Uterus (tissue), 4 donors: ENCODE results near the gene ANKUB1. TPM values are rescaled to one million over a fixed set of nuclear protein-coding genes. Genes with fewer than 3 reads are reported as not detected.

ENCODE experiments used
- DNase-seq, 2 donors: peaks; one replicate each; pipeline ENCODE4 v3.0.0-alpha.2; 2019 to 2020
- H3K27ac ChIP-seq, 2 donors: fragments of 200-600 bp; sonication (generic); 1 replicate in 1 of 2; 2 replicates in 1 of 2; pipeline ENCODE4 v1.5.1; 2016 to 2018
- H3K27me3 ChIP-seq, 2 donors: fragments of 200-600 bp; sonication (generic); one replicate each; pipeline ENCODE4 v1.5.1; 2018 to 2019; ENCODE audit warnings: control low read depth in 1 of 2
- H3K36me3 ChIP-seq, 2 donors: fragments of 200-600 bp; sonication (generic); one replicate each; pipeline ENCODE4 v1.5.1; 2019; ENCODE audit warnings: control low read depth in 1 of 2
- H3K4me1 ChIP-seq, 2 donors: fragments of 200-600 bp; sonication (generic); one replicate each; pipeline ENCODE4 v1.5.1; 2018 to 2019; ENCODE audit warnings: control low read depth in 1 of 2
- H3K4me3 ChIP-seq, 2 donors: fragments of 200-600 bp; sonication (generic); 1 replicate in 1 of 2; 2 replicates in 1 of 2; pipeline ENCODE4 v1.5.1; 2018 to 2019; ENCODE audit warnings: mild to moderate bottlenecking in 1 of 2
- H3K9me3 ChIP-seq, 2 donors: fragments of 200-600 bp; sonication (generic); one replicate each; pipeline ENCODE4 v1.5.1; 2019; ENCODE audit warnings: control low read depth in 1 of 2
- POLR2A ChIP-seq, 2 donors: fragments of 450-650 bp; IDR thresholded peaks; one replicate each; pipeline ENCODE4 v1.6.1; 2016; ENCODE audit warnings: antibody characterized with exemption in 2 of 2, mild to moderate bottlenecking in 1 of 2, moderate library complexity in 1 of 2
- intact Hi-C: fragments of 100-400 bp; cut with DNase I; formaldehyde crosslinking; loops from one replicate; pipeline ENCODE4 v1.15.1; 2023; ENCODE audit warnings: low total_unique reads
- total RNA-seq, 4 donors: library from RNA; depleted of rRNA in 3 of 4; stranded (reverse); fragments of >200 nt in 3 of 4; gene quantifications; one replicate each; pipeline versions ENCODE4 v1.1.0 to v1.2.4, GENCODE V29; 2014 to 2023
- TF ChIP-seq, protein P1 (sequence below), 4 experiments: fragments of 200-600 bp in 2 of 4; fragments of 450-650 bp in 2 of 4; sonication (generic) in 2 of 4; IDR thresholded peaks; one replicate each; pipeline ENCODE4 v1.5.1; 2016 to 2019; ENCODE audit warnings: antibody characterized with exemption in 4 of 4, mild to moderate bottlenecking in 2 of 4, moderate library complexity in 1 of 4
- donor health status: DM: yes; HTN: yes; CAD: no.

ANKUB1 gene
- total RNA-seq, 4 donors from 2014 or later: 0.51 to 1.0 TPM; not detected in 2

- H3K9me3 ChIP-seq: no peaks in the 10 kb centered on the region
Measured at GRCh38 chr3:149800693-149801092, 8.3 kb upstream of the ANKUB1 start.

GRCh38 chr3:149796026-149796425 is 3.7 kb upstream of the ANKUB1 start:
- TF ChIP-seq, protein P1, sequence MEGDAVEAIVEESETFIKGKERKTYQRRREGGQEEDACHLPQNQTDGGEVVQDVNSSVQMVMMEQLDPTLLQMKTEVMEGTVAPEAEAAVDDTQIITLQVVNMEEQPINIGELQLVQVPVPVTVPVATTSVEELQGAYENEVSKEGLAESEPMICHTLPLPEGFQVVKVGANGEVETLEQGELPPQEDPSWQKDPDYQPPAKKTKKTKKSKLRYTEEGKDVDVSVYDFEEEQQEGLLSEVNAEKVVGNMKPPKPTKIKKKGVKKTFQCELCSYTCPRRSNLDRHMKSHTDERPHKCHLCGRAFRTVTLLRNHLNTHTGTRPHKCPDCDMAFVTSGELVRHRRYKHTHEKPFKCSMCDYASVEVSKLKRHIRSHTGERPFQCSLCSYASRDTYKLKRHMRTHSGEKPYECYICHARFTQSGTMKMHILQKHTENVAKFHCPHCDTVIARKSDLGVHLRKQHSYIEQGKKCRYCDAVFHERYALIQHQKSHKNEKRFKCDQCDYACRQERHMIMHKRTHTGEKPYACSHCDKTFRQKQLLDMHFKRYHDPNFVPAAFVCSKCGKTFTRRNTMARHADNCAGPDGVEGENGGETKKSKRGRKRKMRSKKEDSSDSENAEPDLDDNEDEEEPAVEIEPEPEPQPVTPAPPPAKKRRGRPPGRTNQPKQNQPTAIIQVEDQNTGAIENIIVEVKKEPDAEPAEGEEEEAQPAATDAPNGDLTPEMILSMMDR (IDR thresholded peaks at IDR 0.05): no peak
- TF ChIP-seq POLR2A (IDR thresholded peaks at IDR 0.05): no peak
- H3K4me3 ChIP-seq: no peak overlapping the region
- intact Hi-C loops: no loop called here
- no peaks in the 10 kb centered on the region for H3K4me1 ChIP-seq
- no peak for DNase-seq
- H3K9me3 ChIP-seq: no peaks in the 10 kb centered on the region
- no peaks in the 10 kb centered on the region for H3K36me3 ChIP-seq
- H3K27ac ChIP-seq: no peak overlapping the region
- no peaks in the 10 kb centered on the region for H3K27me3 ChIP-seq

More at GRCh38 chr3:149800693-149801092, 8.3 kb upstream of the ANKUB1 start:
- no peaks in the 10 kb centered on the region for H3K27me3 ChIP-seq
- H3K36me3 ChIP-seq: no peaks in the 10 kb centered on the region
- DNase-seq: no peak
- no peak for TF ChIP-seq POLR2A (IDR thresholded peaks at IDR 0.05)
- TF ChIP-seq, protein P1 (IDR thresholded peaks at IDR 0.05): no peak
- no peak overlapping the region for H3K4me3 ChIP-seq
- intact Hi-C loops: no loop called here
- H3K27ac ChIP-seq: no peak overlapping the region
- H3K4me1 ChIP-seq: no peaks in the 10 kb centered on the region

GRCh38 chr3:149790698-149791097 is 1.7 kb downstream of the ANKUB1 start:
- Histone ChIP-seq H3K27me3 (no peaks in the 10 kb centered on the region), H3K4me1 (no peaks in the 10 kb centered on the region), H3K4me3 (no peak overlapping the region), H3K36me3 (no peaks in the 10 kb centered on the region), H3K27ac (no peak overlapping the region), H3K9me3 (no peaks in the 10 kb centered on the region)
- no peak for TF ChIP-seq POLR2A (IDR thresholded peaks at IDR 0.05)
- TF ChIP-seq, protein P1 (IDR thresholded peaks at IDR 0.05): no peak
- no peak for DNase-seq
- intact Hi-C loops: no loop called here

DNA sequence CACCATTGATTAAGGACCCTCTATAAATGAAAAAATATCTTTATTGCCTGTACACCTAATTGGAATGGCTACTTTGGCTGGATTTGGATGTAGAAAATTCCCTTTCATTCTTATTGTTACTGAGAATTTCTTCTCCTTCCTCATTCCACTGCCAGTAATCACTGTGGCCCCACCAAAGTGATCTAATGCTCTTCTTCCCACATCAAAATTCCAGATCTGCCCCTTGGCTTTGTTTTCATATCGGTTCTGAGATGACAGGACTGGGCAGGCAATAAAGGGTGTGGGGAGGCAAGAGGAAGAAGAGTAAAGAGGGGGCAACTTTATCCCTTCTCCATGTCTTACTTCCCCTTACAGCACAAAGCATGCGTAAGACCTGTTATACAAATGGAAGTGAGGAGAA is 2.1 kb downstream of the ANKUB1 start:
- Histone ChIP-seq H3K27me3 (no peaks in the 10 kb centered on the region), H3K36me3 (no peaks in the 10 kb centered on the region), H3K4me1 (no peaks in the 10 kb centered on the region), H3K4me3 (no peak overlapping the region), H3K9me3 (no peaks in the 10 kb centered on the region), H3K27ac (no peak overlapping the region)
- intact Hi-C loops: no loop called here
- DNase-seq: no peak
- TF ChIP-seq, protein P1 (IDR thresholded peaks at IDR 0.05): no peak
- TF ChIP-seq POLR2A (IDR thresholded peaks at IDR 0.05): no peak

- H3K4me3 ChIP-seq: no peak overlapping the region
- intact Hi-C loops: no loop called here
- no peaks in the 10 kb centered on the region for H3K27me3 ChIP-seq
- no peaks in the 10 kb centered on the region for H3K4me1 ChIP-seq
- no peaks in the 10 kb centered on the region for H3K9me3 ChIP-seq
- H3K36me3 ChIP-seq: no peaks in the 10 kb centered on the region
- TF ChIP-seq POLR2A (IDR thresholded peaks at IDR 0.05): no peak
- TF ChIP-seq, protein P1 (IDR thresholded peaks at IDR 0.05): no peak
- H3K27ac ChIP-seq: no peak overlapping the region
- DNase-seq: no peak
Measured at GRCh38 chr3:149784064-149784704, 8.2 kb downstream of the ANKUB1 start.
